ENCODE results near the gene CCNA2.

GRCh38 chr4:121817701-121818100, 6.0 kb downstream of the CCNA2 start:
- TF ChIP-seq CTCF (IDR thresholded peaks at IDR 0.05) (no peak), POLR2A (IDR thresholded peaks at IDR 0.05) (no peak)

Measured in body of pancreas (tissue), 4 donors.